GM12873 (cell line): ENCODE measurements around the gene FBXL20.

Experiments
- TF ChIP-seq, protein P1 (sequence below): IDR thresholded peaks from 2 replicates; pipeline ENCODE4 v1.5.1; 2012; ENCODE audit warnings: low read depth, mild to moderate bottlenecking, moderate library complexity, low read length, control low read depth; ENCODE audit not compliant: insufficient read depth; ENCODE audit errors: missing control alignments

FBXL20 gene, protein sequence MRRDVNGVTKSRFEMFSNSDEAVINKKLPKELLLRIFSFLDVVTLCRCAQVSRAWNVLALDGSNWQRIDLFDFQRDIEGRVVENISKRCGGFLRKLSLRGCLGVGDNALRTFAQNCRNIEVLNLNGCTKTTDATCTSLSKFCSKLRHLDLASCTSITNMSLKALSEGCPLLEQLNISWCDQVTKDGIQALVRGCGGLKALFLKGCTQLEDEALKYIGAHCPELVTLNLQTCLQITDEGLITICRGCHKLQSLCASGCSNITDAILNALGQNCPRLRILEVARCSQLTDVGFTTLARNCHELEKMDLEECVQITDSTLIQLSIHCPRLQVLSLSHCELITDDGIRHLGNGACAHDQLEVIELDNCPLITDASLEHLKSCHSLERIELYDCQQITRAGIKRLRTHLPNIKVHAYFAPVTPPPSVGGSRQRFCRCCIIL

GRCh38 chr17:39401412-39402243 is at the start of gene FBXL20:
Gene FBXL20 (minus strand): TSS chr17:39401626. CDS start chr17:39401402, 224 bp downstream.
- TF ChIP-seq, protein P1, sequence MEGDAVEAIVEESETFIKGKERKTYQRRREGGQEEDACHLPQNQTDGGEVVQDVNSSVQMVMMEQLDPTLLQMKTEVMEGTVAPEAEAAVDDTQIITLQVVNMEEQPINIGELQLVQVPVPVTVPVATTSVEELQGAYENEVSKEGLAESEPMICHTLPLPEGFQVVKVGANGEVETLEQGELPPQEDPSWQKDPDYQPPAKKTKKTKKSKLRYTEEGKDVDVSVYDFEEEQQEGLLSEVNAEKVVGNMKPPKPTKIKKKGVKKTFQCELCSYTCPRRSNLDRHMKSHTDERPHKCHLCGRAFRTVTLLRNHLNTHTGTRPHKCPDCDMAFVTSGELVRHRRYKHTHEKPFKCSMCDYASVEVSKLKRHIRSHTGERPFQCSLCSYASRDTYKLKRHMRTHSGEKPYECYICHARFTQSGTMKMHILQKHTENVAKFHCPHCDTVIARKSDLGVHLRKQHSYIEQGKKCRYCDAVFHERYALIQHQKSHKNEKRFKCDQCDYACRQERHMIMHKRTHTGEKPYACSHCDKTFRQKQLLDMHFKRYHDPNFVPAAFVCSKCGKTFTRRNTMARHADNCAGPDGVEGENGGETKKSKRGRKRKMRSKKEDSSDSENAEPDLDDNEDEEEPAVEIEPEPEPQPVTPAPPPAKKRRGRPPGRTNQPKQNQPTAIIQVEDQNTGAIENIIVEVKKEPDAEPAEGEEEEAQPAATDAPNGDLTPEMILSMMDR, result no peak

DNA sequence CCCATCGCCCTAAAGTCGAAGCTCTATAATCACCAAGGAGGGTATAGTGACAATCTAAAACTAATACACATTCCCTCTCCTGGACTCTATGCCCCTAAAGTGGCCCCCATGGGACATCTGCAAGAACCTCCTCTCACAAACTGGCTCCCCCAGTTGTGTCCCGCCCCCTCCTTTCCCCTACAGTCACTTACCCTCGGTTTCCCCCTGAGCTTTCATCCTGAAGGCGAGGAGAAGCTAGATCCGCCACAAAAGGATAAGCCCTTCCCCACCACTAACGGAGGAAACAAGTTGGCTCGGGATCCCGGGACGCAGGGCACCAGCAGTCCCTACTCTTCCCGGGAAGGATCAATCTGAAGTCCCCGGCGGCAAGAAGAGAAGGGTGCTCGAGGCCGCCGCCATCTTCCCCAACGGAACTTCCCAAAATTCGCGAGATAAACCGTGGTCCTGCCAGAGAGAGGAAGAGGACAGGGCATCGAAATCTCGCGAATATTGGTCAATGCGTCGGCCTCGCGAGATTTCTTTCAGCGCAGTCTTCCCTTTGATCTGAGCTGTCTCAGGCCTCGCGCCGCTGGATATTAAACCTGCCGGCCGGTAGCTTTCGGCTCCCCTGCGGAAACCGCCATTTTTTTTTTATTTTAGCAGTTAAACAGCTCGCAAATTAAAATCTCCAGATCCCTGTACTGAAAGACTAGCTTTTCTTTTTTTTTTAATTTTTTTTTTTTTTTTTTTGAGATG is 49.6 kb upstream of the FBXL20 start, which contains the start of gene MED1:
TSS of gene MED1 (minus strand) at position 417 of the 735 bp plus-strand sequence. CDS start at position 216, 201 bp downstream.
- TF ChIP-seq, protein P1, result no peak

DNA sequence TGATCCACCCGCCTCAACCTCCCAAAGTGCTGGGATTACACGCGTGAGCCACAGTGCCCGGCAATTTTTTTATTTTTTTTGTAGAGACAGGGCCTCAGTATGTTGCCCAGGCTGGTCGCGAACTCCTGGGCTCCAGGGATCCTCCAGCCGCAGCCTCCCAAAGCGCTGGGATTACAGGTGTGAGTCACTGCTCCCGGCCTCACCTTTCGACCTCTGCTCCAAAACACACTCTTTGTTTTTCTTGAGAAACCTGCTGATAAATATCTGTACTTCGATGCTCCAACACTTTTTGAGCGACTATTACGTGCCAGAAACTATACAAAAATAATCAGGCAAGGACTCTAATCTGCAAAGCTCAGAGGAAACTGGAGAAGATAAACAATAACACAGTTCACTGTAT is 48.6 kb upstream of the FBXL20 start:
- TF ChIP-seq, protein P1, result no peak

DNA sequence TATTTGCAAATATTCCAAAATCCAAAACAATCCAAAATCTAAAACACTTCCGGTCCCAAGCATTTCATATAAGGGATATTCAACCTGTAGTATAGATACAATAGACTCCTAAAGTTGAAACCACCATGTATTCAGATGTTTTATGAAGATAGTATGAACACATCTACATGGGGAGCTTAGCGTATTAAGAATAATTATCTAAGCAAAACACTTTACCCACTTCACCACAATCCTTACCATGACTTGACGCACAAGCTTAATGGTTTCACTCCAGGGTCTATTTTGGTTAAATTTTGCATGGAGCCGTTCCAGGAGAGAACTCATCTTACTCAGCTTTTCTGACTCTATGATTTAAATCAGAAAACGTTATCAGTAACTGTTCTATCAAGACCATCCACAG is 46.1 kb upstream of the FBXL20 start:
- TF ChIP-seq, protein P1, result no peak

DNA sequence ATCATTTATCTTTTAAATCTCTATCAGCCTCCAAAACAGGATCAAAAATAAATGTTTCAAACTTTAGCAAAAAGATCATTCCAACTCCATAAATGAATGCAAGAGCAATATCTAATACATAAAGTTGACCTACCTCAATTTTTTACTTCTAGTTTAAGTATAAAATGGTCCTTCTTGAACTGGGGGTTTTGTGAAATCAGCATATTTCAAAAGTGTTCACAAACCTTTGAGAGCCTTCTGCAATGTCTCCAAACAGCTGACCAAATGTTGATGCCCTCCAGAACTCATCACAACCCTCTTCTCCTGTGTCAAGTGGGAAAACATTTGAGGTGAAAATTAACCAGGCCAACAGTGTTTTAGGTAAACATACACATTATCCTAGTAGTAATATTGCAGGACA is 41.9 kb upstream of the FBXL20 start:
- TF ChIP-seq, protein P1, result no peak

GRCh38 chr17:39429600-39429999 is 28.2 kb upstream of the FBXL20 start:
- TF ChIP-seq, protein P1, result no peak

GRCh38 chr17:39416141-39416540 is 14.7 kb upstream of the FBXL20 start:
- TF ChIP-seq, protein P1, result no peak
